ENCODE data around the gene TP53.
"Not testable (repeated sequence)": the region's sequence is repeated elsewhere in the genome, so short reads cannot be mapped to it uniquely, and the experiment has no call there.

Gene TP53

DNA sequence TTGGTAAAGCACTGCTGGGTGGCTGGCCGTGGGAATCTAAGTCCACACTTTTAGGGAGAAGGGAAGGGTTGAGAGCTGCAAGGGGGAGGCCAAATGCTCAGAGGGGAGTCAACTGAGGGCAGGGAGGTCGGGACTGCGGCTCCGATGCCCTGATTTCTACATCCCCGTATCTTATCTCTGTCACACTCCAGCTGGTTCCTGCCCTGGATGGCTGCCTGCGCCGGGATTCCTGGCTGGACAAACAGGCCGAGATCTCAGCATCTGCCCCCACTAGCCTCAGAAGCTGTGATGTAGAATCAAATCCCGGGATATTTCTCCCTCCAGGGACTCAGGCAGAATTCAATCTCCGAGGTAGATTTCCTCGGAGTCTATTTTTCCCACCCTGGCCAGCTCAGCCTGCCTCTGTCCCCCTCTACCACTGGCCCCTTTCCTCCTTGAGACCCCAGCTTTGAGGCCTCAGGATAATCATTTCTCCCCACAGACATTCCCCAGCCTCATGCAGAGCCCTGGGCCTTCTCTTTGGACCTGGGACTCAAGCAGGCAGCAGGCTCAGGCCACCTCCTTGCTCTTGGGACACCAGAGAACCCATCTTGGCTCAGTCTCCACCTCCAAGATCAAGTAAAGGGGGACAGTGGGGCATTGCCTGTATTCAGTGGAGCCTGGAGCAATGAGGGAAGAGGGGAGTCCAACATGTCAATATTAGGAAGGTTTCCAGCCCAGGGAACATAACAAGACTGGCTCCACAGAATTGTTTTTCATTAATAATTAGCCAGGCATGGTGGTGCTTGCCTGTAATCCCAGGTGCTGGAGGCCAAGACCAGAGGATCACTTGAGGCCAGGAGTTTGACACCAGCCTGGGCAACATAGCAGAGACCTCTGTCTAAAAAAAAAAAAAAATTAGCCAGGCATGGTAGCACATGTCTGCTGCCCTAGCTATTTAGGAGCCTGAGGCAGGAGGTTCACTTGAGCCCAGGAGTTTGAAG is 55.6 kb downstream of the TP53 start:
- DNase-seq (ENCODE audit: low read depth) = no peak

DNA sequence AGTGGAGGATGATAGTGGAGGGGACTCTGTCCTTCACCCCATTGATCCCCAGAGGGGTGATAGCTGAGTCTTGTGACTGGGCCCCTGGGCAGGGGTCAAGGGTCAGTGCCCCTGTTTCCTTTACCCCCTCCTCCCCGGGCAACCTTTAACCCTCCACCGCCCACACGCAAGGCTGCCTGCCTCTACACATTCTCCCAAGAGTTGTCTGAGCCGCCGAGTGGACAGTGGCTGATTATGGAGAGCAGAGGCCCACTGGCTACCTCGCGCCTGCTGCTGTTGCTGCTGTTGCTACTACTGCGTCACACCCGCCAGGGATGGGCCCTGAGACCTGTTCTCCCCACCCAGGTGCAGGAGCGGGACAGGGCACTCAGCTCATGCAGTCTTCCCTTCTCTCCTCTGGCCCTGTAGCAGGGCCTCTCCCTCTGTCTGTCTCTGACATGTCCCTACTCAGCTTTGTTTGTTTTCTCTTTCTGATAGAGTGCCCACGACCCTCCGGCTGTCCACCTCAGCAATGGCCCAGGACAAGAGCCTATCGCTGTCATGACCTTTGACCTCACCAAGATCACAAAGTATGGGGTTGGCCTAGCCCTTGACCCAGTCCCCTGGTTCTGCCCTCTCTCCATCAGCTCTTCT is 57.2 kb downstream of the TP53 start, which contains the start of gene SHBG:
SHBG (plus strand) TSS at position 197 of the 633 bp plus-strand sequence; CDS start at position 235, 38 bp downstream.
- DNase-seq (ENCODE audit: low read depth) = no peak

DNA sequence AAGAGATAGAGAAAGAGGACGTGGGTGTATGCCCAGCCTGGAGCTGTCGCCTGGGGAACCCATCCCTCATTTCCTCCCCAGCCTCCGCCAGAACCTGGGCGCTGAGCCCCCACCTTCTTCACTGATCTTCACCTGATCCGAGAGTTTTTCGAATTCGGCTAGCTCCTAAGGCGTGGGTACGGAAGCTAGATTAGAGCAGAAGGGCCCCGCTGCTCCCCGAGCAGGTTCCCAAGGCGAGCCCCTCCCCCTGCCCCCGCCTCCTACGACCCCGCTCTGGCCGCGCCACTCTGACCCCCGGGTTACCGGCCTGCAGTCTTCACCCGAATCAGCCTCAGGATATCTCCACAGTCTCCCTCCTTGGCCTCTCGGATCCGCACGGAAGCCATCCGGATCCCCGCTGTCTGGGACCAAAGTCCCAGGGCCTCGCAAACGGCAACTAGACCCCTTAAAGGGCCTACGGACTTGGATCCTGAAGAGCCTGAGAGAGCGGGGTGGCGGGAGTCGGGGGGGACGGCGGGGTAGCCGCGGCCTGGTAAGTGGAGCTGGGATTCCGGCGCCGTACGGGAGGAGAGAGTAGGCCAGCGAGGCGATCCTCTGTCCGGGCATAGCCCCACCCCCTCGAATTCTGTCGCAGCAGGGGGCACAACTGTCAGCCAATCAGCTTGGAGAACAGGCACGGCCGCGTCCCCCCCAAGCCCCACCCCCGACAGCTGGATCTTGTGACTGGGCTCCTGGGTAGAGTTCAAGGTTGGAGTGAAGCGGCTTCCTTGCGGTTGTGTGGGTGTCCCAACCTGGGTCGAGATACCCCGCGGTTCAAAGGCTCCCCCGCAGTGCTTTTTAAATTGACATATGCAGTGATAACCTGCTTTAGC is 59.8 kb downstream of the TP53 start, which contains the start of gene SAT2:
SAT2 (minus strand) TSS at position 572 of the 872 bp plus-strand sequence; CDS start at position 386, 186 bp downstream.
- peak; percentile 67 for DNase-seq (ENCODE audit: low read depth)

DNA sequence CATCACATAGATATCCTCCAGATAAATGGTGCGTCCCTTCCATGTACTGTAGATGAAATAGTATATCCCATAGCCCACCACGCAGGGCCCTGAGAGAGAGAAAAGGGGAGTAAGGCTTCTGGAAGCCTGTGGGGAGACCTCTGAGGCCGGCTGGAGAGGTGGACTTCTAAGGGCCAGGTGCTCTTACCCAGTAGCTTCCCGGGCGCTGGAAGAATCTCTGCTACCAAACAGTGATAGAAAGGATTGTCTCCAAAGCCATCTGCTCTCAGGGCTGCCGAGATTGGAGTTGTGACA is 60.4 kb downstream of the TP53 start:
- DNase-seq (ENCODE audit: low read depth) = no peak

DNA sequence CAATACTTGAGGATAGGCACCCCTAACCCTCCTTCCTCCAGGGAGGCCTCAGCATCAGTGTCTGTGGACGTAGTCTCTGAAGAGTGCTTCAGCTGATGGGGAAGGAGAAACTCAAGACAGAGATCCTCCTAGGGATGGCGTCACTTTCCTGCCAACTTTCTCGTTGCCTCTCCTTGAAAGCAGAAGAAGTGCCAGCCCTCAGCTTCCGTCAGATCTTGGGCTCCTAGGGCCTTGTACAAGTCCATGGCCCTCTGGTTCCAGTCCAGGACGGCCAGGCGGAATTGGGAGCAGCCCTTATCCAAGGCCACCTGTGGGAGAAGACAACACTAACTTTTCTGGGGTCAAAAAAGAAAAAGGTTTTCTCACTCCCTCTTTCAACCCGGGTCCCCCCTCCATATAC is 61.0 kb downstream of the TP53 start:
- no peak for DNase-seq (ENCODE audit: low read depth)

DNA sequence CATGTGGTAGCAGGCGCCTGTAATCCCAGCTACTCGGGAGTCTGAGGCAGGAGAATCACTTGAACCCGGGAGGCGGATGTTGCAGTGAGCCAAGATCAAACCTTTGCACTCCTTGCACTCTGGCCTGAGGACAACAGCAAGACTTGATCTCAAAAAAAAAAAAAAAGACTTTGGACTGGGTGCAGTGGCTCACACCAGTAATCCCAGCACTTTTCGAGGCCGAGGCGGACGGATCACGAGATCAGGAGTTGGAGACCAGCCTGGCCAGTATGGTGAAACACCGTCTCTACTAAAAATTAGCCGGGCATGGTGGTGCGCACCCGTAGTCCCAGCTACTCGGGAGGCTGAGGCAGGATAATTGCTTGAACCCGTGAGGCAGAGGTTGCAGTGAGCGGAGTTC is 61.5 kb downstream of the TP53 start:
- not testable (repeated sequence) for DNase-seq (ENCODE audit: low read depth)

DNA sequence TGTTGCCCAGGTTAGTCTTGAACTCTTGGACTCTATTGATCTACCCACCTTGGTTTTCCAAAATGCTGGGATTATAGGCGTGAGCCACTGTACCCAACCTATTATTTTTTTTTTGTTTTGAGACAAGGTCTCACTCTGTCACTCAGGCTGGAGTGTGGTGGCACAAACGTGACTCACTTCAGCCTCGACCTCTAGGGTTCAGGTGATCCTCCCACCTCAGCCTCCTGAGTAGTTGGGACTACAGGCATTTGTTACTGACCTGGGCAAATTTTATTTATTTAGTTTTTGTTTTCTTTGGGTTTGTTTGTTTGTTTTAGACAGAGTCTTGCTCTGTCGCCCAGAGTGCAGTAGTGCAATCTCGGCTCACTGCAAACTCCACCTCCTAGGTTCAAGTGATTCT is 63.6 kb downstream of the TP53 start:
- no peak for DNase-seq (ENCODE audit: low read depth)

DNA sequence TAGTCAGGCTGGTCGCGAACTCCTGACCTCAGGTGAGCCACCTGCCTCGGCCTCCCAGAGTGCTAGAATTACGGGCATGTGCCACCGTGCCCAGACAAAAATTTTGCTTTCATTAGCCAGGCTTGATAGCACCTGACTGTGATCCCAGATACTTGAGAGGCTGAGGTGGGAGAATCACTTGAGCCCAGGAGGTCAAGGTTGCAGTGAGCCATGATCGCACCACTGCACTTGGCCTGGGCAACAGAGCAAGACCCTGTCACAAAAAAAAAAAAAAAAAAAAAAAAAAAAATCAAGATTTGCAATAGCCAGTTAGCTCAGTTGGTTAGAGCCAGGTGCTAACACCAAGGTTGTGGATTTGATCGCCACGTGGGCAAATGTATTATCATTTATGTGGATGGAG is 66.5 kb downstream of the TP53 start:
- DNase-seq (ENCODE audit: low read depth) = no peak

DNA sequence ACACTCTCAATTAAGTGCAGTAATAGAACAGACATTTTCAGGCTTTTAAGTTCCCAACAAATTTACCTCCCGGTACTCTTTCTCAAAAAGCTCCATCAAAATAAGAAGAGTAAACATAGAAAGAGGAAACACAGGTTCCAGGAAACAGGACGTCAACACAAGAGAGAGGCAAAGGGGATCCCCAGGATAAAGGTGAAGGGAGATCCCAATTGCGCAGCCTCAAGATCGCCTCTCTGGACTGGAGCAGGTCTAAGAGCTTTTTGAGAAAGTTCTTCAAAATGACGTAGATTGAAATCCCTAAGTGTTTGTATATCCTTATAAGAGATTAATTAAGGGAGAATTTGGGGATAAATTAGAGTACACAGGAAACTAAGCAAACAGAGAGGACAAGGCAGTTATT is 68.7 kb downstream of the TP53 start:
- no peak for DNase-seq (ENCODE audit: low read depth)

Measured in non-pigmented ciliary epithelial cell (primary cell).